HL-60 (cell line): ENCODE results near the gene SLC35D1.

Experiments used
- DNase-seq, 2 experiments: peaks; one replicate each; pipeline ENCODE4 v3.0.0-alpha.2; 2010 to 2020; ENCODE audit warnings: low read depth in 1 of 2, low spot score in 1 of 2
- H3K27ac ChIP-seq: fragments of 250-450 bp; sonication (Bioruptor Pico); replicated peaks from 2 replicates; pipeline ENCODE4 v1.5.1; 2020; ENCODE audit warnings: mild to moderate bottlenecking, moderate library complexity
- H3K27me3 ChIP-seq: fragments of 250-450 bp; sonication (Bioruptor Pico); 2 replicates; pipeline ENCODE4 v1.5.1; 2021; ENCODE audit warnings: mild to moderate bottlenecking, moderate library complexity; ENCODE audit not compliant: insufficient read depth, poor library complexity, severe bottlenecking
- H3K4me3 ChIP-seq: replicated peaks from 2 replicates; pipeline ENCODE4 v1.5.1; 2011; ENCODE audit warnings: mild to moderate bottlenecking, control low read depth, low read length; ENCODE audit not compliant: insufficient read depth
- CTCF ChIP-seq: IDR thresholded peaks from one replicate; pipeline ENCODE4 v1.5.1; 2011; ENCODE audit warnings: low read length, control low read depth, inconsistent platforms; ENCODE audit not compliant: insufficient read depth
- GABPA ChIP-seq: IDR thresholded peaks from 2 replicates; pipeline ENCODE4 v1.6.1; 2012; ENCODE audit warnings: low read depth
- POLR2AphosphoS5 ChIP-seq: IDR thresholded peaks from 2 replicates; pipeline ENCODE4 v1.6.1; 2012; ENCODE audit warnings: low read depth
- REST ChIP-seq: IDR thresholded peaks from 2 replicates; pipeline ENCODE4 v1.6.1; 2012; ENCODE audit warnings: low read depth; ENCODE audit not compliant: insufficient replicate concordance
- SPI1 ChIP-seq: IDR thresholded peaks from 2 replicates; pipeline ENCODE4 v1.6.1; 2012; ENCODE audit warnings: low read depth, mild to moderate bottlenecking, borderline replicate concordance

SLC35D1 gene

GRCh38 chr1:67004176-67004575 is 49.8 kb downstream of the SLC35D1 start:
- Histone ChIP-seq H3K27me3 (no peaks in the 10 kb centered on the region), H3K4me3 (no peak overlapping the region), H3K27ac (no peak overlapping the region)
- TF ChIP-seq SPI1 (no peak), GABPA (no peak), POLR2AphosphoS5 (no peak), CTCF (no peak), REST (no peak)
- DNase-seq: no peak

GRCh38 chr1:67001682-67002425 is 52.1 kb downstream of the SLC35D1 start:
- H3K4me3 ChIP-seq: no peak overlapping the region
- peak overlapping the region; percentile 19; the same call in 1 of the 2 replicates for H3K27ac ChIP-seq
- TF ChIP-seq GABPA (no peak), SPI1 (peak; percentile 55; the same call in 1 of the 2 replicates)
- DNase-seq: no peak
- H3K27me3 ChIP-seq: no peaks in the 10 kb centered on the region

- DNase-seq: peak; percentile 57 to 85
- no peak for TF ChIP-seq GABPA
- no peak for TF ChIP-seq CTCF
- no peak for TF ChIP-seq SPI1
- TF ChIP-seq REST: no peak
- TF ChIP-seq POLR2AphosphoS5: no peak
- H3K27me3 ChIP-seq: no peaks in the 10 kb centered on the region
- no peak overlapping the region for H3K4me3 ChIP-seq
- H3K27ac ChIP-seq: peak overlapping the region; percentile 69
Measured at GRCh38 chr1:66999640-67000400, 54.1 kb downstream of the SLC35D1 start.

- TF ChIP-seq REST (no peak), SPI1 (peak; percentile 75; the same call in 1 of the 2 replicates)
- no peaks in the 10 kb centered on the region for H3K27me3 ChIP-seq
- no peak overlapping the region for H3K4me3 ChIP-seq
- DNase-seq: no peak
- peak overlapping the region; percentile 69 for H3K27ac ChIP-seq
Measured at GRCh38 chr1:66998972-66999371, 55.0 kb downstream of the SLC35D1 start.
